HepG2 (cell line): ENCODE data around the gene WASHC3. TPM values are rescaled to one million over a fixed set of nuclear protein-coding genes. Genes with fewer than 3 reads are reported as not detected.

ENCODE experiments used
- ATAC-seq: fragments of 200-7000 bp; cut with Tn5 transposase; 3 replicates; pipeline ENCODE4 v1.9.1; 2020; ENCODE audit warnings: mild to moderate bottlenecking, moderate library complexity
- BruUV-seq: library from RNA; stranded (reverse); fragments of 400-500 nt; replicated peaks from 2 replicates; lab custom pipeline; 2021; lab: Mats Ljungman, UMichigan
- CTCF ChIA-PET: fragments of 300-600 bp; formaldehyde crosslinking; extraction: SDS; loops from one replicate; lab custom pipeline; 2021; ENCODE audit warnings: low total read pairs, inconsistent platforms, low intra/inter-chr PET ratio; lab: Yijun Ruan, JAX
- POLR2A ChIA-PET: fragments of 350-600 bp; sonication (Branson Sonifier 250); formaldehyde crosslinking; loops from one replicate; lab custom pipeline; 2020; ENCODE audit warnings: antibody characterized with exemption, inconsistent platforms; lab: Yijun Ruan, JAX
- DNase-seq: peaks from one replicate; pipeline ENCODE4 v3.0.0-alpha.2; 2015; ENCODE audit warnings: low spot score
- FAIRE-seq: peaks from 3 replicates; lab custom pipeline; 2011; peaks lifted over from hg19 to GRCh38; lab: Jason Lieb, UNC
- H2AFZ ChIP-seq: one replicate; pipeline ENCODE4 v1.6.1; 2011; ENCODE audit warnings: low read length, inconsistent platforms
- H3K27ac ChIP-seq: fragments of 300-600 bp; 3 replicates; pipeline ENCODE4 v1.8.0; 2011; ENCODE audit warnings: mixed run types, mild to moderate bottlenecking, mixed read lengths, low read length, inconsistent platforms; ENCODE audit not compliant: insufficient read depth; ENCODE audit errors: extremely low read length
- H3K27me3 ChIP-seq, 2 experiments: fragments of 200-600 bp in 1 of 2; 2 replicates in 1 of 2; 3 replicates in 1 of 2; pipeline versions ENCODE4 v1.6.0 to v1.8.0; 2011; ENCODE audit warnings: low read length in 2 of 2, mild to moderate bottlenecking in 2 of 2, moderate library complexity in 2 of 2, inconsistent platforms in 1 of 2; ENCODE audit not compliant: insufficient read depth in 2 of 2, control insufficient read depth in 1 of 2
- H3K36me3 ChIP-seq, 2 experiments: fragments of 200-600 bp in 1 of 2; replicated peaks in 1 of 2; 2 replicates in 1 of 2; 3 replicates in 1 of 2; pipeline versions ENCODE4 v1.5.1 to v1.8.0; 2011; ENCODE audit warnings: low read length in 2 of 2, inconsistent platforms in 1 of 2; ENCODE audit not compliant: insufficient read depth in 2 of 2, control insufficient read depth in 1 of 2
- H3K4me1 ChIP-seq: 2 replicates; pipeline ENCODE4 v1.5.1; 2012; ENCODE audit warnings: low read length, inconsistent platforms; ENCODE audit not compliant: insufficient read depth
- H3K4me2 ChIP-seq: 2 replicates; pipeline ENCODE4 v1.6.0; 2011; ENCODE audit warnings: low read depth, low read length, inconsistent platforms
- H3K4me3 ChIP-seq, 3 experiments: fragments of 200-600 bp in 1 of 3; sonication (generic), shearing (Covaris generic) in 1 of 3; replicated peaks in 1 of 3; 2 replicates each; pipeline ENCODE4 v1.5.1; 2011 to 2016; ENCODE audit warnings: low read length in 3 of 3, inconsistent platforms in 2 of 3, low read depth in 2 of 3, mild to moderate bottlenecking in 2 of 3, control low read depth in 1 of 3, mixed read lengths in 1 of 3; ENCODE audit not compliant: insufficient read depth in 1 of 3
- H3K79me2 ChIP-seq: one replicate; pipeline ENCODE4 v1.6.1; 2011; ENCODE audit warnings: low read length, inconsistent platforms; ENCODE audit not compliant: insufficient read depth
- H3K9ac ChIP-seq: 2 replicates; pipeline ENCODE4 v1.6.0; 2011; ENCODE audit warnings: mild to moderate bottlenecking, low read depth, low read length, inconsistent platforms; ENCODE audit not compliant: insufficient read depth
- H3K9me3 ChIP-seq: 2 replicates; pipeline ENCODE4 v1.5.1; 2012; ENCODE audit warnings: mild to moderate bottlenecking, low read length
- H4K20me1 ChIP-seq: 2 replicates; pipeline ENCODE4 v1.6.0; 2011; ENCODE audit warnings: inconsistent platforms, mild to moderate bottlenecking, low read length, moderate library complexity; ENCODE audit not compliant: insufficient read depth
- ELF4 ChIP-seq: sonication (generic); formaldehyde crosslinking; IDR thresholded peaks from 2 replicates; pipeline ENCODE4 v1.5.0; 2020; ENCODE audit warnings: missing genetic modification reagents, mild to moderate bottlenecking, moderate library complexity, borderline replicate concordance
- GFI1 ChIP-seq: sonication (generic); formaldehyde crosslinking; IDR thresholded peaks from 2 replicates; pipeline ENCODE4 v1.5.0; 2020; ENCODE audit warnings: missing genetic modification reagents, mild to moderate bottlenecking, borderline replicate concordance
- HMG20A ChIP-seq: IDR thresholded peaks from 2 replicates; pipeline ENCODE4 v1.6.1; 2016; ENCODE audit warnings: borderline replicate concordance
- HOXA5 ChIP-seq: sonication (generic); formaldehyde crosslinking; IDR thresholded peaks from 2 replicates; pipeline ENCODE4 v1.4.0; 2020; ENCODE audit warnings: missing genetic modification reagents
- MAFF ChIP-seq: IDR thresholded peaks from 2 replicates; pipeline ENCODE4 v1.6.1; 2011; ENCODE audit warnings: low read depth, low read length, improper control_type of control experiment
- MAFK ChIP-seq, 2 experiments: IDR thresholded peaks in 1 of 2; conservative IDR thresholded peaks in 1 of 2; 2 replicates each; pipeline ENCODE4 v1.6.1; 2011; ENCODE audit warnings: improper control_type of control experiment in 2 of 2, low read length in 2 of 2
- MXD4 ChIP-seq: IDR thresholded peaks from 2 replicates; pipeline ENCODE4 v1.6.1; 2016; ENCODE audit warnings: mild to moderate bottlenecking, missing biosample characterization, missing genetic modification reagents
- ZFP36L2 ChIP-seq: sonication (generic); formaldehyde crosslinking; IDR thresholded peaks from 2 replicates; pipeline ENCODE4 v1.4.0; 2020; ENCODE audit warnings: missing genetic modification reagents
- ZNF225 ChIP-seq: sonication (generic); formaldehyde crosslinking; IDR thresholded peaks from 2 replicates; pipeline ENCODE4 v1.4.0; 2020; ENCODE audit warnings: mild to moderate bottlenecking, missing genetic modification reagents
- ZNF7 ChIP-seq: IDR thresholded peaks from 2 replicates; pipeline ENCODE4 v1.6.1; 2016; ENCODE audit warnings: missing biosample characterization, missing genetic modification reagents
- WGBS: methylation state at CpG from one replicate; pipeline ENCODE4 v1.1.6; 2017; ENCODE audit warnings: low lambda C conversion rate; 5-methylcytosine and 5-hydroxymethylcytosine counted together
- in situ Hi-C: cut with HindIII; loops from 2 replicates; pipeline ENCODE4 v1.10.0; 2017; ENCODE audit warnings: low pct_unique_long_range_greater_than_20kb; ENCODE audit not compliant: extremely low pct_ligation_motif_present
- intact Hi-C: fragments of 100-400 bp; cut with micrococcal nuclease; formaldehyde crosslinking; loops from one replicate; pipeline ENCODE4 v1.10.0; 2022; ENCODE audit not compliant: unreplicated experiment
- polyA plus RNA-seq, 8 experiments: library from polyadenylated mRNA; depleted of rRNA in 3 of 8; stranded (reverse) in 7 of 8; unstranded in 1 of 8; fragments of >200 nt; fragmentation: Illumina TruSeq in 4 of 8; extraction: Trizol in 4 of 8; gene quantifications; 2 replicates each; pipeline versions ENCODE4 v1.2.1 to v1.2.3, GENCODE V29; 2011 to 2016; ENCODE audit warnings: low read depth in 4 of 8, missing spikeins in 1 of 8, mixed read lengths in 1 of 8; ENCODE audit not compliant: insufficient read depth in 1 of 8
- total RNA-seq, 5 experiments: library from RNA; depleted of rRNA; stranded (reverse); fragments of >200 nt; fragmentation: Illumina TruSeq; extraction: Trizol; gene quantifications; 2 replicates each; pipeline ENCODE4 v1.2.3, GENCODE V29; 2016; ENCODE audit warnings: low read depth in 1 of 5

WASHC3 gene
- total and polyA plus RNA-seq, 2 of the 13 experiments (the other 11 are each of a cell fraction or from before 2014, with no cell fraction given), result 32.7 to 47.3 TPM

GRCh38 chr12:102051431-102051965 is 10.3 kb downstream of the WASHC3 start (continued):
- no peak for TF ChIP-seq MXD4 (CRISPR knock-in tag)

GRCh38 chr12:102050660-102051430 is 10.9 kb downstream of the WASHC3 start:
- FAIRE-seq, result no peak
- no peaks in the 10 kb centered on the region for H3K79me2 ChIP-seq
- TF ChIP-seq ZNF7 (CRISPR knock-in tag) (no peak), ZNF225 (CRISPR knock-in tag) (no peak), GFI1 (CRISPR knock-in tag) (no peak), ZFP36L2 (no peak), HMG20A (CRISPR knock-in tag) (no peak), HOXA5 (CRISPR knock-in tag) (no peak), MAFF (peak; percentile 90), ELF4 (CRISPR knock-in tag) (no peak), MAFK (conservative IDR thresholded peaks at IDR 0.05 in 1 of 2, IDR thresholded peaks at IDR 0.05 in 1 of 2; ENCODE audit: low read length in 2 of 2) (peak; percentile 84 to 94)
- H3K9ac ChIP-seq, result no peak overlapping the region
- no TSS peak for BruUV-seq
- no peaks in the 10 kb centered on the region for H3K9me3 ChIP-seq
- intact Hi-C loops (no loop called here), in situ Hi-C loops (no loop called here)
- no peak overlapping the region for H3K27ac ChIP-seq
- H3K4me1 ChIP-seq, result peaks cover 6% of the 10 kb centered on the region; the same call in 1 of the 2 replicates
- H3K4me3 ChIP-seq, result no peak overlapping the region
- no peaks in the 10 kb centered on the region for H4K20me1 ChIP-seq
- H3K36me3 ChIP-seq, result peaks cover 0 to 3% of the 10 kb centered on the region in 2 experiments; a peak in 4 of 5 replicates
- H3K4me2 ChIP-seq, result no peak overlapping the region
- no peaks in the 10 kb centered on the region for H3K27me3 ChIP-seq
- WGBS, result 96% methylated on average over 1 of the region's 1 CpG
- ChIA-PET CTCF (no interaction called here), POLR2A (no interaction called here)
- no peak overlapping the region for H2AFZ ChIP-seq
- no peak for DNase-seq
- ATAC-seq, result no peak
